WTC11 (cell line): ENCODE results near the gene ZNF582. TPM values are rescaled to one million over a fixed set of nuclear protein-coding genes. Genes with fewer than 3 reads are reported as not detected.

Source experiments
- ATAC-seq: fragments of 200-7000 bp; cut with Tn5 transposase; 2 replicates; pipeline ENCODE4 v1.10.0; 2021; ENCODE audit warnings: mild to moderate bottlenecking, moderate library complexity
- CTCF ChIA-PET: fragments of 300-600 bp; sonication (Branson Sonifier 250); formaldehyde crosslinking; loops from one replicate; lab custom pipeline; 2021; ENCODE audit warnings: antibody characterized with exemption; lab: Charles Lee
- POLR2A ChIA-PET: fragments of 350-600 bp; sonication (Branson Sonifier 250); formaldehyde crosslinking; loops from one replicate; lab custom pipeline; 2021; ENCODE audit warnings: antibody characterized with exemption; lab: Charles Lee
- DNase-seq: peaks from one replicate; pipeline ENCODE4 v3.0.0; 2021; ENCODE audit warnings: low spot score
- H3K27ac Mint-ChIP-seq: 2 replicates; pipeline ENCODE4 v1.8.0; 2021; ENCODE audit warnings: mixed read lengths
- H3K27me3 Mint-ChIP-seq: 2 replicates; pipeline ENCODE4 v1.8.0; 2021; ENCODE audit warnings: low read depth, mild to moderate bottlenecking, moderate library complexity, mixed read lengths
- H3K36me3 Mint-ChIP-seq: 2 replicates; pipeline ENCODE4 v1.8.0; 2021; ENCODE audit warnings: mixed read lengths
- H3K4me1 Mint-ChIP-seq: 2 replicates; pipeline ENCODE4 v1.8.0; 2022; ENCODE audit warnings: mixed read lengths
- H3K4me3 Mint-ChIP-seq: 2 replicates; pipeline ENCODE4 v1.8.0; 2021; ENCODE audit warnings: mild to moderate bottlenecking, moderate library complexity, mixed read lengths
- H3K9me3 Mint-ChIP-seq: 2 replicates; pipeline ENCODE4 v1.8.0; 2021; ENCODE audit warnings: mixed read lengths
- CREB1 ChIP-seq: sonication (generic); formaldehyde crosslinking; IDR thresholded peaks from 2 replicates; pipeline ENCODE4 v1.8.0; 2023; ENCODE audit warnings: mild to moderate bottlenecking, missing genetic modification reagents
- CTCF ChIP-seq: fragments of 200-600 bp; IDR thresholded peaks from 2 replicates; pipeline ENCODE4 v1.8.0; 2022; ENCODE audit warnings: antibody characterized with exemption
- ELF4 ChIP-seq: sonication (generic); formaldehyde crosslinking; IDR thresholded peaks from 2 replicates; pipeline ENCODE4 v1.8.1; 2022; ENCODE audit warnings: low read depth, mild to moderate bottlenecking, moderate library complexity, missing genetic modification reagents
- EMX1 ChIP-seq: fragments of 250-450 bp; sonication (Bioruptor Pico); IDR thresholded peaks from 2 replicates; pipeline ENCODE4 v1.8.0; 2021; ENCODE audit warnings: mild to moderate bottlenecking
- ESRRA ChIP-seq: sonication (generic); formaldehyde crosslinking; IDR thresholded peaks from 2 replicates; pipeline ENCODE4 v1.8.1; 2022; ENCODE audit warnings: mild to moderate bottlenecking, missing genetic modification reagents, borderline replicate concordance
- HMGA2 ChIP-seq: fragments of 250-450 bp; sonication (Bioruptor Pico); IDR thresholded peaks from 2 replicates; pipeline ENCODE4 v1.4.0; 2021; ENCODE audit warnings: mild to moderate bottlenecking, moderate library complexity
- MLX ChIP-seq: sonication (generic); formaldehyde crosslinking; IDR thresholded peaks from 2 replicates; pipeline ENCODE4 v1.8.1; 2023; ENCODE audit warnings: mild to moderate bottlenecking, missing genetic modification reagents, moderate library complexity
- MYBL2 ChIP-seq: sonication (generic); formaldehyde crosslinking; IDR thresholded peaks from 2 replicates; pipeline ENCODE4 v1.8.1; 2023; ENCODE audit warnings: mild to moderate bottlenecking, moderate library complexity, missing genetic modification reagents
- NR1H2 ChIP-seq: sonication (generic); formaldehyde crosslinking; IDR thresholded peaks from 2 replicates; pipeline ENCODE4 v1.9.0; 2021; ENCODE audit warnings: mild to moderate bottlenecking, moderate library complexity, missing genetic modification reagents
- OVOL2 ChIP-seq: fragments of 250-450 bp; sonication (Bioruptor Pico); IDR thresholded peaks from 2 replicates; pipeline ENCODE4 v1.9.0; 2021; ENCODE audit warnings: mild to moderate bottlenecking, borderline replicate concordance
- SMAD4 ChIP-seq: sonication (generic); formaldehyde crosslinking; IDR thresholded peaks from 2 replicates; pipeline ENCODE4 v1.8.0; 2022; ENCODE audit warnings: mild to moderate bottlenecking, missing genetic modification reagents
- TP53 ChIP-seq: sonication (generic); formaldehyde crosslinking; IDR thresholded peaks from 2 replicates; pipeline ENCODE4 v1.8.1; 2023; ENCODE audit warnings: mild to moderate bottlenecking, missing genetic modification reagents
- USF1 ChIP-seq: sonication (generic); formaldehyde crosslinking; IDR thresholded peaks from 2 replicates; pipeline ENCODE4 v1.8.0; 2022; ENCODE audit warnings: mild to moderate bottlenecking, missing genetic modification reagents
- ZNF263 ChIP-seq: sonication (generic); formaldehyde crosslinking; IDR thresholded peaks from 2 replicates; pipeline ENCODE4 v1.8.1; 2022; ENCODE audit warnings: low read depth, mild to moderate bottlenecking, moderate library complexity, missing genetic modification reagents
- ZNF423 ChIP-seq: fragments of 250-450 bp; sonication (Bioruptor Pico); IDR thresholded peaks from 2 replicates; pipeline ENCODE4 v2.1.2; 2022; ENCODE audit warnings: mild to moderate bottlenecking, moderate library complexity
- total RNA-seq: library from RNA; stranded (reverse); gene quantifications from 3 replicates; pipeline ENCODE4 v1.2.3, GENCODE V29; 2021
- TF ChIP-seq, protein P1 (sequence below): sonication (generic); formaldehyde crosslinking; IDR thresholded peaks from 2 replicates; pipeline ENCODE4 v1.8.1; 2023; ENCODE audit warnings: mild to moderate bottlenecking, missing genetic modification reagents, moderate library complexity
- TF ChIP-seq, protein P2 (sequence below): sonication (generic); formaldehyde crosslinking; IDR thresholded peaks from 2 replicates; pipeline ENCODE4 v1.8.0; 2022; ENCODE audit warnings: mild to moderate bottlenecking, missing genetic modification reagents
- TF ChIP-seq, protein P3 (sequence below): sonication (generic); formaldehyde crosslinking; IDR thresholded peaks from 2 replicates; pipeline ENCODE4 v1.8.0; 2023; ENCODE audit warnings: missing genetic modification reagents

Gene ZNF582
- total RNA-seq, 1 experiment from 2014 or later: 3.5 TPM

DNA sequence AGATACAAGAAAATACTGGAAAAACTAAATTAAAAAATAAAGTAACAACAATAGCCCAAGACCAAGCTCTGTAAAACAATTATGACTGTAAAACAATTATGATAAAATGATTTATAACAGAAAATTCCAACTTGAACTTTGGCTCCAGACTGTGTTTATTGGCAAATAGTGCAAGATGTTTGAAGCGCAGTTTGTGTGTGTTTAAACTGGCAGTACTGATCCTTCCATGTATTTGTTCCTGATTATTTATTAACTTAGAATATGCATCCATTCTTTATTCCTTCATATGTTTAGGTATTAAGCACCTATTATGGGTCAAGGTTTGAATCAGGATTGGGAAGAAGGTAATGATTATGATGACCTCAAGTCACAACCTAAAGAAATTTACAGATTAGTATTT, 37.8 kb downstream of the ZNF582 start:
- CTCF ChIA-PET: interaction anchor here (0.5 kb wide), 1 partner anchor 156 kb away, joined by 4 read pairs; no protein-coding TSS in a partner anchor
- Mint-ChIP-seq H3K27ac (no peak overlapping the region), H3K9me3 (peaks cover 27% of the 10 kb centered on the region)
- DNase-seq: no peak
- TF ChIP-seq, protein P1, sequence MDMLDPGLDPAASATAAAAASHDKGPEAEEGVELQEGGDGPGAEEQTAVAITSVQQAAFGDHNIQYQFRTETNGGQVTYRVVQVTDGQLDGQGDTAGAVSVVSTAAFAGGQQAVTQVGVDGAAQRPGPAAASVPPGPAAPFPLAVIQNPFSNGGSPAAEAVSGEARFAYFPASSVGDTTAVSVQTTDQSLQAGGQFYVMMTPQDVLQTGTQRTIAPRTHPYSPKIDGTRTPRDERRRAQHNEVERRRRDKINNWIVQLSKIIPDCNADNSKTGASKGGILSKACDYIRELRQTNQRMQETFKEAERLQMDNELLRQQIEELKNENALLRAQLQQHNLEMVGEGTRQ (CRISPR knock-in tag): no peak
- TF ChIP-seq MLX (CRISPR knock-in tag) (no peak), ZNF263 (CRISPR knock-in tag) (no peak), SMAD4 (no peak)
- TF ChIP-seq, all 79 proteins: peak for 0
- POLR2A ChIA-PET: no interaction called here
- ATAC-seq: no peak
- Mint-ChIP-seq H3K4me1 (peaks cover 15% of the 10 kb centered on the region), H3K4me3 (no peak overlapping the region), H3K27me3 (no peaks in the 10 kb centered on the region; the same call in 1 of the 2 replicates), H3K36me3 (peaks cover 25% of the 10 kb centered on the region)

GRCh38 chr19:56351208-56351607, 42.1 kb downstream of the ZNF582 start:
- Mint-ChIP-seq H3K27ac (peak overlapping the region; percentile 21; the same call in 1 of the 2 replicates), H3K36me3 (no peaks in the 10 kb centered on the region), H3K9me3 (no peaks in the 10 kb centered on the region), H3K4me1 (peaks cover 31% of the 10 kb centered on the region), H3K4me3 (no peak overlapping the region), H3K27me3 (no peaks in the 10 kb centered on the region)
- ChIA-PET CTCF (interaction anchor here (1.0 to 1.7 kb wide), 4 partner anchors 16 to 285 kb away, joined by 5 to 8 read pairs (median 6); no protein-coding TSS in a partner anchor), POLR2A (no interaction called here)
- ATAC-seq: peak; percentile 71
- no peak for TF ChIP-seq ELF4
- TF ChIP-seq, protein P2, sequence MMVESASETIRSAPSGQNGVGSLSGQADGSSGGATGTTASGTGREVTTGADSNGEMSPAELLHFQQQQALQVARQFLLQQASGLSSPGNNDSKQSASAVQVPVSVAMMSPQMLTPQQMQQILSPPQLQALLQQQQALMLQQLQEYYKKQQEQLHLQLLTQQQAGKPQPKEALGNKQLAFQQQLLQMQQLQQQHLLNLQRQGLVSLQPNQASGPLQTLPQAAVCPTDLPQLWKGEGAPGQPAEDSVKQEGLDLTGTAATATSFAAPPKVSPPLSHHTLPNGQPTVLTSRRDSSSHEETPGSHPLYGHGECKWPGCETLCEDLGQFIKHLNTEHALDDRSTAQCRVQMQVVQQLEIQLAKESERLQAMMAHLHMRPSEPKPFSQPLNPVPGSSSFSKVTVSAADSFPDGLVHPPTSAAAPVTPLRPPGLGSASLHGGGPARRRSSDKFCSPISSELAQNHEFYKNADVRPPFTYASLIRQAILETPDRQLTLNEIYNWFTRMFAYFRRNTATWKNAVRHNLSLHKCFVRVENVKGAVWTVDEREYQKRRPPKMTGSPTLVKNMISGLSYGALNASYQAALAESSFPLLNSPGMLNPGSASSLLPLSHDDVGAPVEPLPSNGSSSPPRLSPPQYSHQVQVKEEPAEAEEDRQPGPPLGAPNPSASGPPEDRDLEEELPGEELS (CRISPR knock-in tag): no peak
- TF ChIP-seq USF1 (CRISPR knock-in tag): no peak
- no peak for TF ChIP-seq ESRRA (CRISPR knock-in tag)
- TF ChIP-seq TP53 (CRISPR knock-in tag): no peak
- TF ChIP-seq ZNF423 (CRISPR knock-in tag): no peak
- TF ChIP-seq MYBL2 (CRISPR knock-in tag): no peak
- TF ChIP-seq, protein P3, sequence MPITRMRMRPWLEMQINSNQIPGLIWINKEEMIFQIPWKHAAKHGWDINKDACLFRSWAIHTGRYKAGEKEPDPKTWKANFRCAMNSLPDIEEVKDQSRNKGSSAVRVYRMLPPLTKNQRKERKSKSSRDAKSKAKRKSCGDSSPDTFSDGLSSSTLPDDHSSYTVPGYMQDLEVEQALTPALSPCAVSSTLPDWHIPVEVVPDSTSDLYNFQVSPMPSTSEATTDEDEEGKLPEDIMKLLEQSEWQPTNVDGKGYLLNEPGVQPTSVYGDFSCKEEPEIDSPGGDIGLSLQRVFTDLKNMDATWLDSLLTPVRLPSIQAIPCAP (CRISPR knock-in tag): no peak
- TF ChIP-seq CREB1: no peak
- no peak for TF ChIP-seq NR1H2
- DNase-seq: peak; percentile 13

GRCh38 chr19:56350416-56351045, 42.8 kb downstream of the ZNF582 start:
- no peak overlapping the region for H3K27ac Mint-ChIP-seq
- ChIA-PET POLR2A (no interaction called here), CTCF (interaction anchor here (1.0 to 1.7 kb wide), 3 partner anchors 17 to 284 kb away, joined by 5 to 8 read pairs (median 6); no protein-coding TSS in a partner anchor)
- peaks cover 38% of the 10 kb centered on the region for H3K4me1 Mint-ChIP-seq
- TF ChIP-seq HMGA2 (CRISPR knock-in tag) (peak; percentile 96), OVOL2 (CRISPR knock-in tag) (no peak), CTCF (peak; percentile 81), EMX1 (CRISPR knock-in tag) (no peak)
- ATAC-seq (no peak), DNase-seq (peak; percentile 55)
- H3K4me3 Mint-ChIP-seq: no peak overlapping the region
- H3K36me3 Mint-ChIP-seq: no peaks in the 10 kb centered on the region
- H3K27me3 Mint-ChIP-seq: no peaks in the 10 kb centered on the region
- no peaks in the 10 kb centered on the region for H3K9me3 Mint-ChIP-seq
